Muscle layer of colon (tissue), 2 donors: ENCODE data around the gene PFN2.
"Not testable (repeated sequence)": the region's sequence is repeated elsewhere in the genome, so short reads cannot be mapped to it uniquely, and the experiment has no call there.

ENCODE experiments used
- H3K27ac ChIP-seq: one replicate; pipeline ENCODE4 v1.7.0; 2013; ENCODE audit warnings: low read depth, mild to moderate bottlenecking, low read length, moderate library complexity
- H3K27me3 ChIP-seq, 2 donors: one replicate each; pipeline ENCODE4 v1.7.0; 2013; ENCODE audit warnings: low read length in 2 of 2, mild to moderate bottlenecking in 2 of 2; ENCODE audit not compliant: insufficient read depth in 2 of 2, control insufficient read depth in 1 of 2
- H3K36me3 ChIP-seq: one replicate; pipeline ENCODE4 v1.7.0; 2013; ENCODE audit warnings: mild to moderate bottlenecking, low read length; ENCODE audit not compliant: insufficient read depth
- H3K4me1 ChIP-seq: one replicate; pipeline ENCODE4 v1.7.0; 2013; ENCODE audit warnings: mild to moderate bottlenecking, low read length; ENCODE audit not compliant: insufficient read depth
- H3K4me3 ChIP-seq, 2 donors: one replicate each; pipeline ENCODE4 v1.7.0; 2013; ENCODE audit warnings: low read length in 2 of 2, low read depth in 1 of 2, mild to moderate bottlenecking in 1 of 2, moderate library complexity in 1 of 2
- H3K9ac ChIP-seq: one replicate; pipeline ENCODE4 v1.7.0; 2013; ENCODE audit warnings: low read length
- H3K9me3 ChIP-seq: one replicate; pipeline ENCODE4 v1.7.0; 2013; ENCODE audit warnings: mild to moderate bottlenecking, low read length
- donor health status: abdominal sarcoma.
- donor health status: Adenocarcinoma of cecum.

Gene PFN2

GRCh38 chr3:149989307-149989706 lies 18.6 kb upstream of the PFN2 start:
- H3K36me3 ChIP-seq = no peaks in the 10 kb centered on the region
- H3K9ac ChIP-seq = no peak overlapping the region
- no peaks in the 10 kb centered on the region for H3K4me1 ChIP-seq
- H3K27ac ChIP-seq = no peak overlapping the region
- no peak overlapping the region for H3K4me3 ChIP-seq
- peaks cover 4% of the 10 kb centered on the region for H3K9me3 ChIP-seq
- no peaks in the 10 kb centered on the region for H3K27me3 ChIP-seq

DNA sequence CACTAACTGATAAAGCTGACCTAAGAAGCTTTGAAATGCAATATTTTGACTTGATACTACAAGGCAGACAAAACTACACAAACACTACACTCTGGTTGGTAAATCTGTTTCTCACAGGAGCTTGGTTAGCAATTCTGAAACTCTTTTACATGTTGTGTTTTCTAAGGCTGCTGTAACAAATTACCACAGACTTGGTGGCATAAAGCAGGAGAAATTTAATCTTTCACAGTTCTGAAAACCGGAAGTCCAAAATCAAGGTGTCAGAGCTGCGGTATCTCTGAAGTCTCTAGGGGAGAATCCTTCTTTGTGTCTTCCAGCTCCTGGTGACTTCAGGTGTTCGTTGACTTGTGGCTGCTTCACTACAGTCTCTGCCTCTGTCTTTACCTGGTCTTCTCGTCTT lies 12.9 kb upstream of the PFN2 start:
- Histone ChIP-seq H3K27ac (no peak overlapping the region), H3K4me1 (no peaks in the 10 kb centered on the region), H3K27me3 (no peaks in the 10 kb centered on the region), H3K9ac (no peak overlapping the region), H3K9me3 (no peaks in the 10 kb centered on the region), H3K4me3 (no peak overlapping the region), H3K36me3 (no peaks in the 10 kb centered on the region)

- not testable (repeated sequence) for H3K9ac ChIP-seq, H3K27ac ChIP-seq, H3K4me1 ChIP-seq, H3K27me3 ChIP-seq, H3K36me3 ChIP-seq, H3K9me3 ChIP-seq, H3K4me3 ChIP-seq
These were observed 12.4 kb upstream of the PFN2 start for GRCh38 chr3:149983053-149983452.

DNA sequence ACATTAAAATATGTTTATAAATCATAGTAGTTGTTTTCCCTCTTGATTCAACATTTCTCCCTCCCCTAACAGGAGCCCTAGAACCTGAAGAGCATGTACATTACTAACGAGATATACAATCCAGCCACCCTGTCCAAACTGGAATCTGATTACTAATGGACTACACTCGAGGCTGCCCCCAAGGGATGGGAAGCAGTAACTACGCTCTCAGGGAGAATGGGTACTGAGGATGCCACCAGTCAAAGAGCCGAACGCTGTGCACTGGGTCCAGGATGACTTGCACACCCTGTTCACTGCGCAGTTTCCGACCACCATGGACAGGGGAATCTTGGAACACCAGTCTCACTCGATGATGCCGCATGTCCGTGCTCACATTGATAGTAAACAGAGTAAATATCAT lies 11.3 kb upstream of the PFN2 start:
- not testable (repeated sequence) for H3K27me3 ChIP-seq, H3K9ac ChIP-seq, H3K9me3 ChIP-seq, H3K4me3 ChIP-seq, H3K27ac ChIP-seq, H3K36me3 ChIP-seq, H3K4me1 ChIP-seq

GRCh38 chr3:149977386-149977785 lies 6.7 kb upstream of the PFN2 start:
- no peaks in the 10 kb centered on the region for H3K4me1 ChIP-seq
- H3K9me3 ChIP-seq = no peaks in the 10 kb centered on the region
- H3K4me3 ChIP-seq = no peak overlapping the region
- no peak overlapping the region for H3K27ac ChIP-seq
- H3K36me3 ChIP-seq = no peaks in the 10 kb centered on the region
- H3K9ac ChIP-seq = no peak overlapping the region
- H3K27me3 ChIP-seq = no peaks in the 10 kb centered on the region

DNA sequence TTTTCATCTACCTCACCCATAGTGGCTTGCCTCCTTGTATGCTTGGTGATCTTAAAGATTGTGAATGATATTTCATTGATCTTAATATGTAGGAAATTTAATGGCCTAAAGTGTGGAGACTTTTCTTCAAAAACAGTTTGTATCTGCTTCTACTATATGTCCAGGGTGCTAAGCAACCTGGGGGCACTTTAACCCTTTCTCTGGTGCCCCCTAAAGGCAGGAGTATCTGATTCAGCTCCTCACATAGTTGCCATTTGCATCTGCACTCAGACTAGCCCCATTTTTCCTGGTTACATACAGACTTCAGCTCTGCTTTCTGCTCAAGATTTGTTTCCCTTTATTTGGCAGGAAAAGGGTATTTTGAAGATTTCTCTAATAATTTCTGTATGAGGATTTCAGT lies 5.2 kb upstream of the PFN2 start:
- Histone ChIP-seq H3K9me3 (no peaks in the 10 kb centered on the region), H3K27ac (no peak overlapping the region), H3K4me3 (no peak overlapping the region), H3K27me3 (no peaks in the 10 kb centered on the region), H3K4me1 (peaks cover 6% of the 10 kb centered on the region), H3K9ac (no peak overlapping the region), H3K36me3 (no peaks in the 10 kb centered on the region)

DNA sequence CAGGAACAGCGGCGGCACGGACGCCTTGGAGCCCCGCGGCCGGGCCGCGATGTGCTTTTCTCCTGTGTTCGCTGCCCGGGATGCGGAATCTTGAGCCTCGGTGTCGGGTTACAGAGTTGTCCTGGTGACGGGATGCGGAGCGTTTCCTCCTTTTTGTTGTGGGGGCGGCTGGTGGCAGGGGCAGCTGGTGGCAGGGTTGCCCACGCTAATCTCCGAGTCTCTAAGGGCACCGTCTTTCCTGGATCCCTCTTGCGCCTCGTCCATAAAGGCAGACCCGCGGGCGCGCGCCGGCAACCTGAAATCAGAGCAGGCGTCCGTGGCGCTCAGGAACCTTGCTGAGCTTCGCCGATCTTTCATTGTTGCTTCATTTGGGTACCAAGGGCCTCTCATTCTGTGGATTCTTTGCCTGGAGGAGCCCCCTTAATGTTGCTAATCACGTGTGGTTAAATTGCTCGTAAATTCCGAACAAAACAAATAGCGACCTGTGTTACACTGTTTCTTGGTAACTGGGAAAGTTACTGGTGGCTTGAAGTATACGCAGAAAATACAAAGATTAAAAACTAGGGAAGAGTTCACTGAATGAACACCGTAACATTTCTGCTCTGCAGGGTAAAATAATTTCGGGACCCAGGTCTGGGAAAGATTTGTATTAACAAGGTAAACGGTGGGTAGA lies 844 bp upstream of the PFN2 start:
- H3K9me3 ChIP-seq = no peaks in the 10 kb centered on the region
- H3K27me3 ChIP-seq = no peaks in the 10 kb centered on the region
- peaks cover 35% of the 10 kb centered on the region for H3K4me1 ChIP-seq
- H3K36me3 ChIP-seq = no peaks in the 10 kb centered on the region
- H3K4me3 ChIP-seq = peak overlapping the region; percentile 72 to 86
- peak overlapping the region; percentile 93 for H3K27ac ChIP-seq
- peak overlapping the region; percentile 51 for H3K9ac ChIP-seq

GRCh38 chr3:149969940-149970715 lies 567 bp downstream of the PFN2 start:
- Histone ChIP-seq H3K9ac (peak overlapping the region; percentile 57), H3K36me3 (peaks cover 8% of the 10 kb centered on the region), H3K9me3 (no peaks in the 10 kb centered on the region), H3K27ac (peak overlapping the region; percentile 88), H3K4me3 (peak overlapping the region; percentile 86 to 93), H3K4me1 (peaks cover 35% of the 10 kb centered on the region), H3K27me3 (no peaks in the 10 kb centered on the region)

- H3K9me3 ChIP-seq = no peaks in the 10 kb centered on the region
- H3K27ac ChIP-seq = peak overlapping the region; percentile 40
- peak overlapping the region; percentile 86 to 93 for H3K4me3 ChIP-seq
- peak overlapping the region; percentile 57 for H3K9ac ChIP-seq
- no peaks in the 10 kb centered on the region for H3K27me3 ChIP-seq
- peaks cover 8% of the 10 kb centered on the region for H3K36me3 ChIP-seq
- peaks cover 42% of the 10 kb centered on the region for H3K4me1 ChIP-seq
These were observed 1.4 kb downstream of the PFN2 start for GRCh38 chr3:149969110-149969939.

- Histone ChIP-seq H3K4me1 (peaks cover 52% of the 10 kb centered on the region), H3K4me3 (no peak overlapping the region), H3K9ac (no peak overlapping the region), H3K36me3 (peaks cover 11% of the 10 kb centered on the region), H3K27me3 (no peaks in the 10 kb centered on the region), H3K9me3 (no peaks in the 10 kb centered on the region), H3K27ac (no peak overlapping the region)
These were observed 2.5 kb downstream of the PFN2 start for GRCh38 chr3:149968216-149968615.

- H3K36me3 ChIP-seq = peaks cover 11% of the 10 kb centered on the region
- no peak overlapping the region for H3K9ac ChIP-seq
- H3K4me1 ChIP-seq = peaks cover 51% of the 10 kb centered on the region
- H3K27me3 ChIP-seq = no peaks in the 10 kb centered on the region
- no peak overlapping the region for H3K27ac ChIP-seq
- H3K4me3 ChIP-seq = no peak overlapping the region
- no peaks in the 10 kb centered on the region for H3K9me3 ChIP-seq
These were observed 3.5 kb downstream of the PFN2 start for GRCh38 chr3:149967086-149967685.
